GM21786 (cell line): ENCODE results near the gene SETBP1.

Source experiments
- ATAC-seq: cut with Tn5 transposase; IDR thresholded peaks from one replicate; pipeline ENCODE4 v1.9.1; 2021; ENCODE audit not compliant: unreplicated experiment

SETBP1 gene

GRCh38 chr18:45006934-45007333 lies 326.2 kb downstream of the SETBP1 start:
- ATAC-seq = no peak

GRCh38 chr18:45007531-45007930 lies 326.8 kb downstream of the SETBP1 start:
- ATAC-seq = no peak

- no peak for ATAC-seq
These were observed 328.2 kb downstream of the SETBP1 start for GRCh38 chr18:45008694-45009413.

- ATAC-seq = no peak
These were observed 329.1 kb downstream of the SETBP1 start for GRCh38 chr18:45009756-45010155.

- ATAC-seq = no peak
These were observed 331.6 kb downstream of the SETBP1 start for GRCh38 chr18:45012286-45012685.

GRCh38 chr18:45014047-45014501 lies 333.4 kb downstream of the SETBP1 start:
- ATAC-seq = no peak

GRCh38 chr18:45015788-45016128 lies 335.1 kb downstream of the SETBP1 start:
- no peak for ATAC-seq

GRCh38 chr18:45019469-45019868 lies 338.8 kb downstream of the SETBP1 start:
- ATAC-seq = no peak

GRCh38 chr18:45023519-45023918 lies 342.8 kb downstream of the SETBP1 start:
- no peak for ATAC-seq

GRCh38 chr18:45024357-45025088 lies 343.8 kb downstream of the SETBP1 start:
- ATAC-seq = no peak

- no peak for ATAC-seq
These were observed 344.4 kb downstream of the SETBP1 start for GRCh38 chr18:45025089-45025450.

- no peak for ATAC-seq
These were observed 345.5 kb downstream of the SETBP1 start for GRCh38 chr18:45026162-45026561.

GRCh38 chr18:45034179-45034578 lies 353.5 kb downstream of the SETBP1 start:
- ATAC-seq = no peak

GRCh38 chr18:45037618-45038017 lies 356.9 kb downstream of the SETBP1 start:
- no peak for ATAC-seq

GRCh38 chr18:45039376-45039775 lies 358.7 kb downstream of the SETBP1 start:
- no peak for ATAC-seq

GRCh38 chr18:45040879-45041278 lies 360.2 kb downstream of the SETBP1 start:
- ATAC-seq = no peak

- no peak for ATAC-seq
These were observed 364.1 kb downstream of the SETBP1 start for GRCh38 chr18:45044787-45045186.

- ATAC-seq = no peak
These were observed 365.5 kb downstream of the SETBP1 start for GRCh38 chr18:45046228-45046627.

GRCh38 chr18:45046961-45047360 lies 366.3 kb downstream of the SETBP1 start:
- no peak for ATAC-seq

GRCh38 chr18:45049578-45050319 lies 369.1 kb downstream of the SETBP1 start:
- no peak for ATAC-seq

GRCh38 chr18:45050712-45051601 lies 370.3 kb downstream of the SETBP1 start:
- ATAC-seq = no peak
